HG02943 (cell line): ENCODE measurements around the gene XRN2.

Source experiments
- ATAC-seq: cut with Tn5 transposase; IDR thresholded peaks from one replicate; pipeline ENCODE4 v1.9.1; 2021; ENCODE audit warnings: mild to moderate bottlenecking, low read depth, moderate library complexity; ENCODE audit not compliant: unreplicated experiment

XRN2 gene, protein sequence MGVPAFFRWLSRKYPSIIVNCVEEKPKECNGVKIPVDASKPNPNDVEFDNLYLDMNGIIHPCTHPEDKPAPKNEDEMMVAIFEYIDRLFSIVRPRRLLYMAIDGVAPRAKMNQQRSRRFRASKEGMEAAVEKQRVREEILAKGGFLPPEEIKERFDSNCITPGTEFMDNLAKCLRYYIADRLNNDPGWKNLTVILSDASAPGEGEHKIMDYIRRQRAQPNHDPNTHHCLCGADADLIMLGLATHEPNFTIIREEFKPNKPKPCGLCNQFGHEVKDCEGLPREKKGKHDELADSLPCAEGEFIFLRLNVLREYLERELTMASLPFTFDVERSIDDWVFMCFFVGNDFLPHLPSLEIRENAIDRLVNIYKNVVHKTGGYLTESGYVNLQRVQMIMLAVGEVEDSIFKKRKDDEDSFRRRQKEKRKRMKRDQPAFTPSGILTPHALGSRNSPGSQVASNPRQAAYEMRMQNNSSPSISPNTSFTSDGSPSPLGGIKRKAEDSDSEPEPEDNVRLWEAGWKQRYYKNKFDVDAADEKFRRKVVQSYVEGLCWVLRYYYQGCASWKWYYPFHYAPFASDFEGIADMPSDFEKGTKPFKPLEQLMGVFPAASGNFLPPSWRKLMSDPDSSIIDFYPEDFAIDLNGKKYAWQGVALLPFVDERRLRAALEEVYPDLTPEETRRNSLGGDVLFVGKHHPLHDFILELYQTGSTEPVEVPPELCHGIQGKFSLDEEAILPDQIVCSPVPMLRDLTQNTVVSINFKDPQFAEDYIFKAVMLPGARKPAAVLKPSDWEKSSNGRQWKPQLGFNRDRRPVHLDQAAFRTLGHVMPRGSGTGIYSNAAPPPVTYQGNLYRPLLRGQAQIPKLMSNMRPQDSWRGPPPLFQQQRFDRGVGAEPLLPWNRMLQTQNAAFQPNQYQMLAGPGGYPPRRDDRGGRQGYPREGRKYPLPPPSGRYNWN

DNA sequence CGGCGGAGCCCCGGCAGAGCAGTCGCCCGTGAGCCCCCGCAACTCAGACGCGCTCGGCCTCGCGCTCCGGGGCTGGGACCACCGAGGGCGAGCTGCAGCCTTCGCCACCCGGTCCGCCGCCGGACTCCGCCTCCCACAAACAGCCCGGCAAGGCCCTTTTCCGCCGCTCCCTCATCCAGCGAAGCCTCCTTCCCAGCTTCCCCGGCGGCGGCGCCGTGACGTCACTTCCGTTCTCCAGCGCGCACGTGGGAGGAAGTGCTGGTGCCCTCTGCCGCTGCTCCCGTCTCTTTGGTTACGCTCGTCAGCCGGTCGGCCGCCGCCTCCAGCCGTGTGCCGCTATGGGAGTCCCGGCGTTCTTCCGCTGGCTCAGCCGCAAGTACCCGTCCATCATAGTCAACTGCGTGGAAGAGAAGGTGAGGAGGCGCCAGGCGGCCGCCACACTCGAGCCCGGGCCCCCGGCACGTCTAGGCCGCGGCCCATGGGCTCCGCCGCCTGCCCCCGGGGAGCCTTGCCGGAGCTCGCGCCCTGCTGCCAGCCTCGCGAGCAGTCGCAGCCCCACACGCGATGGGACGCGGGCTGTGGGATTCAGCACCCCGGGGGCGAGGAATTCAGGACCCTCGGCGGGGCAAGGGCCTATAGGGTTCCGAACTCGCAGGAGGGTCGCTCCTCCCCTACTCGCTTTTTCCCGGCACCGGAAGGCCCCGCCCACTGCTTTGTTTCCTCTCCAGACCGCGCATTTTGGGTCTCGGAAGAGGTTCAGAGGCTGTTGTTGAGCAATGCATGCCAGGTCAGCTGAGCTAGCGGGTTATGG lies at the start of gene XRN2:
Gene XRN2, plus strand, starts transcription at position 271 of the 811 bp plus-strand sequence. Its CDS starts 68 bp downstream, at position 339.
- ATAC-seq = peak; percentile 94

DNA sequence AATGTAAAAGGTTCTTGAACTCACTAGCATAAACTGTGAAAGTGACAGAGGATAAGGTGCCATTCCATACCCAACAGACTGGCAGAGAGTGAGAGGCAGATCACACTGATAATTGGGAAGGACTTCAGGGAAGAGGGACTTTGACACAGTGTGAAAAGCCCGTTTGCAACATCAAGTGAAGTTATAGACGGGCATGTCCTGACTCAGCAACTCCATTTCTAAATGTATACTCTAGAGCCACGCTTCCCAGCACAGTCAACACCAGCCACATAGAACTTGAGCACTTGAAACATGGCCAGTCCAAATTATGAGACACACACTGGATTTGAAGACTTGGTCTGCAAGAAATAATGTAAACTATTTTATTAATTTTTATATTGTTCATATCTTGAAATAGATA lies 45.9 kb upstream of the XRN2 start:
- ATAC-seq = no peak

DNA sequence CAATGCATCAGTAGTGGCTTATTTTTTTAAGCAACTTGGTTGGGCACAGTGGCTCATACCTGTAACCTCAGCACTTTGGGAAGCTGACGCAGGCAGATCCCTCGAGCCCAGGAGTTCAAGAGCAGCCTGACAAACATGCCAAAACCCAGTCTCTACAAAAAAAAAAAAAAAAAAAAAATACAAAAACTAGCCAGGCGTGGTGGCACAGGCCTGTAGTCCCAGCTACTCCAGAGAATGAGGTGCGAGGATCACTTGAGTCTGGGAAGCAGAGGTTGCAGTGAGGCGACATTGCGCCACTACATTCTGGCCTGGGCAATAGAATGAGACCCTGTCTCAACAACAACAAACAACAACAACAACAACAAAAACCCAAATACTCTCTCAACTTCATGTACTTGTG lies 44.7 kb upstream of the XRN2 start:
- ATAC-seq = no peak

DNA sequence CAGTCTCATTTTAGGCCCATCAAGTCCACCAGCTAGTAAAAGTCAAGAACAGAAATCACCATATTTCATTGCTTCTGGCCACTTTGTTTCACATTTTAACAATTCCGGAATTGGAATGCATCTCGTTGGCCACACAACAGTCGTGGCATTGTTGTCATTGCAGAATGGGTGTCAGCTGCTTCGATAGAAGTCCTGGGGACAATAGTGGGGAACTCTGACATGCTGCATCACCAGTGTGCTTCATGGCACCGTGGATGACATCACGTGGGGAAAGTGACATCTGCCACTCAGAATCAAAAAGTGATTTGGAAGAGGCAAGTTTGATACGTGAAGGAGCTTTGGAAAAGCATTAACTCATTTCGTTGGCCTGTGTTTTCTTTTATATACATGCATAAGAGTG lies 43.8 kb upstream of the XRN2 start:
- no peak for ATAC-seq

DNA sequence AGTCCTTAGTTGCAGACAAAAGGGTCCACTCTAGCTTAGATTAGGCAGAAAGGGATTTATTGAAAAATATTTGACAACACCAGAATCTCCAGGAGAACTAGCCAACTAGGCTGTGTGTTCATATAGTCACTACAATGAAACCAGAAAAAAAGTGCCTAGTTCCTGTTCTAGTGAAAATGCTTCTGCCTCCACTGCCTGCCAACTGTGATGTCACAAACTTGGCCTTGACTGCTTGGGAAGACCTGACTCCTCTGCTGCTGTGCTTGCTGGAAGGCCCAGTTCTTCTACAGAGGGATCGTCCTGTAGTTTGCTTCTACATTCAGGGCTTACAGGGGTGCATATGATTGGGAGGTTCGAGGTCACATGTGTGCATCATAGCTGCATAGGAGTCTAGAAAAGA lies 40.3 kb upstream of the XRN2 start:
- ATAC-seq = no peak

DNA sequence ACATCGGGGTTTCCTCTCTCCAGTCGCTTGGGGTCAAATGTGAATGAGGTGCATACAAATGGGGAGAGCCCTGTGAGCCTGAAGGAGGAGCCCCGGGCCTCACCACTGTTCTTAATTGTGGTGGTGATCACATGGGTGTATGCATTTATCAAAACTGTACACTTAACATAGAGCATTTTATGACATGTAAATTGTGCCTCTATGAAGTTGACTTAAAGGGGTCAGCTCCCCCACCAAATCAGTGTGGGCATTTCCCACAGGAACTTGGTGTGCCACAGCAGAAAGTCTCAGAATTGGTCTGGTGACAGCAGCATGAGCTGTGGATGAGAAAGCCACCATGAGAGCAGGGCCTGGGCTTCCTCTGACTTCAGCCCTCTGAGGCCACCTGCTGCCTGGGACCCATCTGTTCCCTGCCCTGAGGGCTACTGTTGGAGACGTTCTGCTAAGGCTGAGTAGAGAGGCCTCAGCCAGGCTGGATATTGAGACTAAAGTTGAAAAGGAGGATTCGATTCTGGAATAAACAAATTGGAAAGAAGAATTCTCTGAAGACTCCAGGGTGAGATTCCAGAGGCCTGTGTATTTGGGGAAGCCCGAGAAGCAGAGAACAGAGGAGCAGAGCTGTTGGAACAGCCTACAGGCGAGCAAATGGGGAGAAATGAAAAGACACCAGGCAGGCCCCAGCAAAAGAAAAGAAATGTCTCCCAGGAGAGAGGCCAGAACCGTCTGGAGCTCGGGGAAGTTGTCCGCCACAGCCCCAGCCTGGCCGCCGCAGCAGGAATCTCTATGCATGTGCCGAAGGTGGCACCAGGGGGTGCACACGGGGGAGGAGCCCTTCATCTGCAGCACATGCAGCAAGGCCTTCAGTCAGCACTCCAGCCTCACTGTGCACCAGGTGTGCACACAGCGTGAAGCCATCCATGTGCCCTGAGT lies 37.6 kb upstream of the XRN2 start:
- no peak for ATAC-seq

DNA sequence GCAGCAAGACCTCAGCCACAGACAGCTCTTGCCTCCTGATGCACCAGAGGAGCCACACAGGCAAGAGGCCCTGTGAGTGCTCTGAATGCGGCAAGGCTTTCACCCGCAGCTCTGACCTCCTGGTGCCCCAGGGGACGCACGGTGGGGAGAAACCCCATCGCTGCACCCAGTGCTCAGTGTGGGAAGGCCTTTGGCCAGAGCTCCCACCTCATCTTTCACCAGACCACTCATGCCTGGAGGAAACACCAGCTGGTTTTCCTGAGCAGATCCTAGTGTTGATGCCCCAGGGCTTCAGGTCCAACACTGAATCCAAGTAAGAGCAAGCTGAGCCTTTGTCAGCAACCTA lies 37.0 kb upstream of the XRN2 start:
- no peak for ATAC-seq

DNA sequence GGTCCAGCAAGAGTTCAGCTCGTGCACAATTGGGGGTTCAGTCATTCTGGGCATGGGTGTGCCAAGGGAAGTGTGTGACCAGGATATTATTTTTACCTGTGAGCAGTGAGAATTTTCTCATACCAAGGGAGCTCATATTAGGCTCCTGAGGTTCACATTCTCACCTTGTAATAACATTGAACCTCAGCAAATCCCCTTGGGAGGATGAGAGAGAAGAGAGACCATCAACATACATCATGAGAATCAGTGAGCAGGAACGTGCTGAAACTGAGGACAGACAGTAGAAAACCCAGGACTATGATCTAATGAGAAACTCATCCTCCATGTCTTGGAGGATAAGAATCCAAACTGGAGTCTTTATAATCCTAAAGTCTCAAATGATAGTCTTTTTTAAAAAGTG lies 33.4 kb upstream of the XRN2 start:
- no peak for ATAC-seq

DNA sequence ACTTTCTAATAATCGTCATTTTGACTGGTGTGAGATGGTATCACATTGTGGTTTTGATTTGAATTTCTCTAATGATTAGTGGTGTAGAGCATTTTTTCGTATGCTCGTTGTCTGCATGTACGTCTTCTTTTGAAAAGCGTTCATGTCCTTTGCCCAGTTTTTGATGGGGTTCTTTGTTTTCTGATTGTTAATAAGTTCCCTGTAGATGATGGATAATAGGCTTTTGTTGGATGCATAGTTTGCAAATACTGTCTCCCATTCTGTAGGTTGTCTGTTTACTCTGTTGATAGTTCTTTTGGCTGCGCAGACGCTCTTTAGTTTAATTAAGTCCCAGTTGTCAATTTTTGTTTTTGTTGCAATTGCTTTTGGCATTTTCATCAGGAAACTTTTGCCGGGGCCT lies 32.3 kb upstream of the XRN2 start:
- ATAC-seq = no peak

DNA sequence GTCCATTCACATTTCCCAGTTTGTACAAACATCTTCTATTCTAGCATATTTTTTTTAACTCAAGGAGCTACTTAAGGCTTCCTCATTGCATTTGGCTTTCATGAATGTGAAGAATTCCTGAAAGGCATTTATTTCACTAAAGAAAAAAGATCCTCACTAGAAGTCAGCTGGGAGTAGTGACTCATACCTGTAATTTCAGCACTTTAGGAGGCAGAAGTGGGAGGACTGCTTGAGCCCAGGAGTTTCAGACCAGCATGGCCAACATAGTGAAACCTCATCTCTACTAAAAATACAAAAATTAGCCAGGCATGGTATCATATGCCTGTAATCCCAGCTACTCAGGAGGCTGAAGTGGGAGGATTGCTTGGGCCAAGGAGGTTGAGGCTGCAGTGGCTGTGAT lies 30.9 kb upstream of the XRN2 start:
- no peak for ATAC-seq

DNA sequence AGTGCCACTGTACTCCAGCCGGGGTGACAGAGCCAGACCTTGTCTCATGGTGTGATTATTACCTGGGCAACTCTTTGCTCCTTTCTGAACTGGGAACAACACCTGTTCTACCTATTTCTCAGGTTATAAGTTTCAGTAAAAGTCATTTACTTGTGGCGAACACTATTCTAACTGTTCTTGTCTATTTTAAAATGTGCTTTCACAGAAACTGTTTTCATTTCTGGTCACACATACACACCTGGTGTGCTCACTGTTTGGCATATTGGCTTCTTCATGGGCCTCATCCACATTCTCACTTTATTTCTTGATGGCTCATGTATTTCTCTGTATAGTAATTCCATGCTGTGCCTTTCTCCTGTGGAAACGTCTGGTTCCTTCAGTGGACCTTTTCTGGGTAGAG lies 30.5 kb upstream of the XRN2 start:
- no peak for ATAC-seq

DNA sequence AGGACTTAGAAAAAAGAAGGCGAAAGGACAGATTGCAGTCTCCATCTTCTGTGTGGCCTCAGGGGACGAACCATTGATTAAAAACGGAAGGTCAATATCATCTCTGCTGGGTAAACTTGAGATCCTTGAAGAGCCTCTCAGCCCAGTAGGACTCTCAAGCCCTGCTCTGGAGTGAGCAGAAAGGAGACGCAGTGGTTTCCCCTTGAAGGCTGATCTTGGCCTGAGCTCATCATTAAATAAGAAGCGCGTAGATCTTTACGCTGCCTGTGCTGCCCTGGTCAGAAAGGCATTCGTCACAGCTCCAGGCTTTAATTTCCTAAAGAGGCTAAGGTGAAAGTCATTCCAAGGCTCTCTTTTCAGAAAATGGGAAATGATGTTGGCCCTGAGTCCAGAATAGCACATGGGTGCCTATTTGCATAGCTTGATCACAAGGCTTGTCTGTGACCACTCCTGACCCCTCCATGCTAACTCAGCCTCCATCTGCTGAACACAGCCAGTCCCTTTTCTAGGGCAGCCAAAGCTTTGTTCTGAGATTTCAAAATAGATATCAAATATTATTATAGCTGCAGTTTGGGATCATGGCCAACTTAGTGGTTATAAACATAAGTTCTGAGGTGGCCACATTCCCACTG lies 29.3 kb upstream of the XRN2 start:
- ATAC-seq = no peak

DNA sequence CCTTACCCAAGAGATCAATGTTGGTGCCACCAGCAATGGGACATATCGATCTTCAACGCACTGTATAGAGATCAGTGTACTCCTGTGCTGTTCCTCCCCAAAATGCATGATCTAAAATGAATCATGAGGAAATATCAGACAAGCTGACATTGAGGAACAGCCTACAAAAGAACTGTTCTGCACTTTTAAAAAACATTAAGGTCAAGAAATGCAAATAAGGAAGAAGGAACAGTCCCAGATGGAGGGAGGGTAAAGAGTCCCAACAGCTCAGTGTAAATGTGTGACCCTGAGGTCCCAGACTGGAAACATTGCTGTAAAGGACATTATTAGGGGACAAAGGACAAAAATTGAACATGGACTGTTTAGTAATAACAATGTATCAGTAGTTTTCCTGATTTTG lies 24.3 kb upstream of the XRN2 start:
- ATAC-seq = no peak

DNA sequence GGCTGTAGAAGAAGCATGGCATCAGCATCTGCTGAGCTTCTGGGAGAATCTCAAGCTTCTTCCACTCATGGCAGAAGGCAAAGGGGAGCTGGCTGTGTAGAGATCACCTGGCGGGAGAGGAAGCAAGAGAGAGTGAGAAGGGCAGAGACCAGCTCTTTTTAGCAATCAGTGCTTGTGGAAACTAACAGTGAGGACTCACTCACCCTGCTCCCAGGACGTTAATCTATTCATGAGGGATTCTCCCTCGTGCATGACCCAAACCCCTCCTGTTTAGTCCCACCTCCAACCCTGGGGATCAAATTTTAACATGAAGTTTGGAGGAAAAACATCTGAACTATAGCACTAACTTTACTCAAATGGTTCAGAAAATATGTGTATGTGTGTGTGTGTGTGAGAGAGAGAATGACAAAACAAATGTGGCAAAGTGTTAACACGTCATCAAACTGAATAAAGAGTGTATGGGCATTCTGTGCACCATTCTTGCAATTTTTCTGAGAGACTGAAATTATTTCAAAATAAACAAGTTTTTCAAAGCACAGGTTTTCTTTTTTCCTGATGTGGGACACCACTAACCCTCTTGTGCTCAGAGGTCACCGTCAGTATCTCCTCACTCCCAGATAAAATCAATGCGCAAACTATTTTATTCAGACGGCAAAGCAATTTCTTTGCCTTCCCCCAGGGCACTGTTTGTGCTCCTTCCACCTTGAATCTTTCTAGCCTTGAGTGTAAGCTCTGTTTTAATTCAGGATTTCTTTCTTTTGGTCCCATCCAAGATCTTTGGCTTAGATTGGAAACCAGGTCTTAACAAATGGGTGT lies 23.2 kb upstream of the XRN2 start:
- ATAC-seq = no peak

DNA sequence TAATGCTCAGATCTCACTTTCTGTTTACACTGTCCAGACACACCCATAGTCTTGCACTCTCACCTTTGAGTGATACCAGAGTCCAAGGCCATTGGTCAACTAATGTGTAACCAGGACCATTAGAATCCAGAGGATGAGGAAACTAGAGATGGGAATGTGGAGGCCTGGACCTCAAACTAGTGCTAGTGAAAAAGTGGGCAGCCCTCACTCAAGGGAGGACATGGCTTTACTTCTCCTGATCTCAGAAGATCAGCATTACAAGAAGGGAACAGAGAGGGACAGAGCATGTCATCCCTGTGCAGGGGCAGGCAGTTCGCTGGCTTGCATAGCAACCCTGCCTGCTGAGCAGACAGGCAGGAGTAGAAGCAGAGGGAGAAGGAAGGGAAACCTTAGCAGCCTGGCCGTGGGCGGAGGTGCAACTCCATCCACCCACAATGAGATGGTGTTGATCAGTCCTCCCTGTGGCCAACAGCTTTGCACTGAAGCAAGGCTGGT lies 22.6 kb upstream of the XRN2 start:
- ATAC-seq = no peak

DNA sequence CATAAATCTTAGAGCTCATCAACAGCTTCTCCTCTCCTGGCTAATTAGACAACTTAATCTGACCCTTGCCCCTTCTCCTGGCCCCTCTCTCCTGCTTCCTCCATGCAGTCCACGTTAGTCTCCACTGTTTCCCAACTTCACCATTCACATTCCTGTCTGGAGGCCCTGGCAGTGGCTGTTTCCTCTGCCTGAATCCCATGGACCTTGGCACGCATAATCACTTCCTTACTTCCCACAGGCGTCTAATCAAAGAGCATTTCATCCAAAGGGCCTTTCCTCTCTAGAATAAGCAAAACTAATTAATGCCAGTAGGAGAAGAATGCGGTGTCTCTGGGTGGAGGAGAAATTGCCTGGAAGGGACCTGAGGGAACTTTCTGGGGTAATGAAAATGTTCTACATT lies 16.4 kb upstream of the XRN2 start:
- no peak for ATAC-seq

DNA sequence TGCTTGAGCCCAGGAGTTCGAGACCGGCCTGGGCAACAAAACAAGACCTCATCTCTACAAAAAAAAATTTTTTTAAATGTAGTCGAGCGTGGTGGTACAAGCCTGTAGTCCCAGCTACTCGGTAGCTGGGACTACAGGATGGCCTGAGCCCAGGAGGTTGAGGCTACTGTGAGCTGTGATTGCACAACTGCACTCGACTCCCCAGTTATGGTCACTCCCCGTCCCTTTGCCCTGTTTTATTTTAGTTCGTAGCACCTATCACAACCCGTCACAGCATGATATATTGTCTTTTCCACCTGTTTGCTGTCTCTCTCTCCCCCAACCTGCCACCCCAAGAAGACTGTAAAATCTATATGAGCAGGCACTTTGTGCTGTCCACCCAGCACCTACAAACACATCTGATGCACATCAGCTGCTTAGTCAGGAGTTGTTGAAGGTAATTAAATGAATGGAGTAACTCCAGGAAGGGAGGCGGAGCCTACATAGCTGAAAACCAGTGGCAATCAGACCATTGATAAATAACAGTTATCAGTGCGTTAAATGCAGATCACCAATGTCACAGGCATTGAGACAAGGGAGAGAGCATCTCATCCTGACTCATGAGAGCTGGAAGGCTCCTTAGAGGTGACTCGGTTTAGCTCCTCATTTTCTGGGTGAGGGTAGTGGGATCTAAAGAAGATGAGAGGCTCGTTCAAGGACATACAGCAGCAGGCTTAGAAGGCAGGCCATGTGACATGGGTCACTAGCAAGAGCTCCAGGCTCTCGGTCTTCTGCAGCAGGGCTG lies 14.4 kb upstream of the XRN2 start:
- ATAC-seq = no peak

DNA sequence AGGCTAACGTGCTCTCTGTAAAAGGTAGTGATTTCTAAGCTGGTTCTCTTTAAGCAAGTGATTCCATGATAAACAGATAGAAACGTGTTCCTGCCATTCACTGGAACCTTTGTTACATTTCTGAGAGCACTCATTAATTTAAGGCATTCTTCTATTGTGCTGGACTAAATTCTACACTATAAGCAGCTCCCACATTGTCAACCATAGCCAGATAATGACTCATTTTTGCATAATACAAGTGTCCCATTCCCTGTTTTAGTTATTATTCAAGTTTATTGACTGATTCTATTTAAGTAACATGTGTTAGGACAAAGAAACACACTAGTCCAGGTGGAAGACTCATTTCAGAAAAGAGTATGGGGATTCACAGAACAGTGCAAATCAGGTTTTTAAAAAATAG lies 13.5 kb upstream of the XRN2 start:
- ATAC-seq = no peak
